ENCODE results near the gene KDR. TPM values are rescaled to one million over a fixed set of nuclear protein-coding genes. Genes with fewer than 3 reads are reported as not detected.

Gene KDR
- total RNA-seq, 2 donors from 2014 or later, result 2.1 to 14.9 TPM

GRCh38 chr4:55031158-55031557 is 94.2 kb downstream of the KDR start:
- Histone ChIP-seq H3K4me3 (ENCODE audit: low read length) (no peak overlapping the region), H3K4me1 (ENCODE audit: control insufficient read depth, insufficient read depth, low read length) (peaks cover 20% of the 10 kb centered on the region), H3K9ac (ENCODE audit: extremely low read depth, low read length, poor library complexity, severe bottlenecking) (no peak overlapping the region), H3K27ac (ENCODE audit: low read depth, low read length) (no peak overlapping the region), H3K27me3 (ENCODE audit: control insufficient read depth, insufficient read depth, low read length, poor library complexity, severe bottlenecking) (no peaks in the 10 kb centered on the region), H3K36me3 (ENCODE audit: control insufficient read depth, insufficient read depth, low read length) (no peaks in the 10 kb centered on the region), H3K9me3 (ENCODE audit: control insufficient read depth, low read length) (no peaks in the 10 kb centered on the region)
- Mint-ChIP-seq H3K27me3 (ENCODE audit: insufficient read depth) (peaks cover 8% of the 10 kb centered on the region), H3K9me3 (no peaks in the 10 kb centered on the region), H3K4me1 (peaks cover 41% of the 10 kb centered on the region), H3K27ac (no peak overlapping the region), H3K4me3 (no peak overlapping the region), H3K36me3 (ENCODE audit: low read depth) (no peaks in the 10 kb centered on the region)
- no peak for DNase-seq
- no peak for TF ChIP-seq CTCF (conservative IDR thresholded peaks at IDR 0.05)
- 88 to 100% methylated on average over 2 to 5 of the region's 5 CpGs for WGBS, 2 experiments (ENCODE audit: insufficient coverage in 1 of 2, insufficient read length in 1 of 2)

GRCh38 chr4:55030589-55030988 is 94.8 kb downstream of the KDR start:
- Histone ChIP-seq H3K9ac (ENCODE audit: extremely low read depth, low read length, poor library complexity, severe bottlenecking) (no peak overlapping the region), H3K36me3 (ENCODE audit: control insufficient read depth, insufficient read depth, low read length) (no peaks in the 10 kb centered on the region), H3K4me3 (ENCODE audit: low read length) (no peak overlapping the region), H3K27me3 (ENCODE audit: control insufficient read depth, insufficient read depth, low read length, poor library complexity, severe bottlenecking) (no peaks in the 10 kb centered on the region), H3K9me3 (ENCODE audit: control insufficient read depth, low read length) (no peaks in the 10 kb centered on the region), H3K4me1 (ENCODE audit: control insufficient read depth, insufficient read depth, low read length) (peaks cover 20% of the 10 kb centered on the region), H3K27ac (ENCODE audit: low read depth, low read length) (no peak overlapping the region)
- no peak overlapping the region for H3K27ac Mint-ChIP-seq
- H3K27me3 Mint-ChIP-seq (ENCODE audit: insufficient read depth), result peaks cover 8% of the 10 kb centered on the region
- no peak overlapping the region for H3K4me3 Mint-ChIP-seq
- WGBS, 2 experiments (ENCODE audit: insufficient coverage in 1 of 2, insufficient read length in 1 of 2), result 40% methylated on average over 1 of the region's 1 CpG; no CpG with 5 or more reads in 1 of the 2 experiments
- TF ChIP-seq CTCF (conservative IDR thresholded peaks at IDR 0.05), result no peak
- H3K4me1 Mint-ChIP-seq, result peaks cover 39% of the 10 kb centered on the region
- H3K36me3 Mint-ChIP-seq (ENCODE audit: low read depth), result no peaks in the 10 kb centered on the region
- DNase-seq, result no peak
- no peaks in the 10 kb centered on the region for H3K9me3 Mint-ChIP-seq

- no peaks in the 10 kb centered on the region for H3K36me3 ChIP-seq (ENCODE audit: control insufficient read depth, insufficient read depth, low read length)
- no peak overlapping the region for H3K9ac ChIP-seq (ENCODE audit: extremely low read depth, low read length, poor library complexity, severe bottlenecking)
- peaks cover 20% of the 10 kb centered on the region for H3K4me1 ChIP-seq (ENCODE audit: control insufficient read depth, insufficient read depth, low read length)
- 74 to 84% methylated on average over 4 to 5 of the region's 5 CpGs for WGBS, 2 experiments (ENCODE audit: insufficient coverage in 1 of 2, insufficient read length in 1 of 2)
- no peak for DNase-seq
- Mint-ChIP-seq H3K4me3 (no peak overlapping the region), H3K27me3 (ENCODE audit: insufficient read depth) (peaks cover 8% of the 10 kb centered on the region), H3K9me3 (no peaks in the 10 kb centered on the region), H3K36me3 (ENCODE audit: low read depth) (no peaks in the 10 kb centered on the region), H3K4me1 (peaks cover 39% of the 10 kb centered on the region), H3K27ac (no peak overlapping the region)
- no peaks in the 10 kb centered on the region for H3K9me3 ChIP-seq (ENCODE audit: control insufficient read depth, low read length)
- H3K27me3 ChIP-seq (ENCODE audit: control insufficient read depth, insufficient read depth, low read length, poor library complexity, severe bottlenecking), result no peaks in the 10 kb centered on the region
- H3K4me3 ChIP-seq (ENCODE audit: low read length), result no peak overlapping the region
- TF ChIP-seq CTCF (conservative IDR thresholded peaks at IDR 0.05), result no peak
- H3K27ac ChIP-seq (ENCODE audit: low read depth, low read length), result no peak overlapping the region
Measured at GRCh38 chr4:55029821-55030503, 95.4 kb downstream of the KDR start.
